NCI-H2171 treated with DMSO at 0.1 percent for 48 hours (cell line): ENCODE results near the gene CLIC5.

ENCODE experiments used
- DNase-seq: peaks from one replicate; lab custom pipeline; 2025; lab: John Stamatoyannopoulos, UW

Gene CLIC5

DNA sequence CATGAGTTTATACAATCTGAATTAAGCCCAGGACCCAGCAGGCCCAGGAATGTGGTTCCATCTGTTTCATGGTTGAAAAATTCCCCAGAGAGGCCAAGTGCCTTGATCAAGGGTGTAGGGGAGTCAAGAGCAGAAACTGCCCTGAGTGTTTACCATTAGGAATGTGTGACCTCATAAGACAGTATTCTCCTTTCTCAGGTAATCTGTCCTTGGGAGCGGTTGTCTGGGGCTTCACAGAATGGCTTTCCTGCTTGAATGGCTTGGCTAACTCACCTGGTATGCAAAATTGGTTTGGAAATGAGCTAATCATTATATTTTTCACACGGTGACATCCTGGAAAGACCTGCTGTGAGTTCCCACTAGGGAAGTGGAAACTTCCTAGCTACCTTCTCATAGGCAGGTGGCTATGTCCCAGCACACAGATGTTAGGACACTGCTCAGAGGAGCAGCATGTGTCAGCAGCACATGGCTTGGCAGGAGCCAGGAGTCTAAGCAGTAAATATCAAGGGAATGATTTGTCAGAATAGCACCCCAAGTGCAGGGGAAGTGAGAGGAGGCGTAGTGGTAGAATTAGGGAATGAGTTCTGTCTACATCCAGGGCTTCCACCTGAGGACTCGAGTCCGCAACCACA, 17.7 kb downstream of the CLIC5 start:
- no peak for DNase-seq

- no peak for DNase-seq
These were observed 24.5 kb downstream of the CLIC5 start for GRCh38 chr6:45991189-45991588.

DNA sequence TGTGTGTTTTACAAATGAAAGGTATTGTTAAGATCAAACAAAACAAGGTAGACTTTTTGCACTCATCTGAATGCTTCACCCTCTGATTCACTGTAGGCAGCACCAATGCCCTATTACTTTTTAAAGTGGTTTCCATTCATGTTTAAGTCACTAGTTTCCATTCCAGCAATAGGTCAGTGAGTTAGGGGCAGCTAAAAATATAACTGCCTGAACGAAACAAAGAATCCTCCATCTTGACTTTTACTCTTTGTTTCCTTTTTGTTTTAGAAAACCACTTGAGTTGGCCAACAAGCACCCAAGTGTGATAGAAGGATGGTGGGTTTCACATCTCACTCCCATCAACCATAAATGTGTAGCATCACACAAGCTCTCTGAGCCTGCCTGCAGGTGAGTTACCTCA, 25.5 kb downstream of the CLIC5 start:
- no peak for DNase-seq

DNA sequence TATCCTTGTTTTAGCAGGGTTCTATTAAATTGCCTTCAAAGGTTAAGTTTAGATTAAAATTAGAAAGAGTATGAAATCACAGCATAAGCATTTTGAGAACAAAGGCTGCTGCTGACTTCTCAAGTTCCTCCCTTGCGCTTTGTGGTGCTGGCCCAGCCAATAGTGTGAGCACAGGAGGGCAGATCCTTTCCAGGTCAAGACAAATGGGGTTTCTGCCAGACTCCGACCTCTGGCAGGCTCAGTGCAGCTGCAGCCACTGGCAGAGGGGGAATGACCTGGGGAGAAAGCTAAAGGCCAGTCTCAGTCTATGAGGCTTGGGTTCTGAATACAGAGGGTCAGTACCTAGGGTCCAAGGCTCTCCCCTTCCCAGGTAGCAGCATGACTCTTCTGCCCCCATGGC, 27.0 kb downstream of the CLIC5 start:
- no peak for DNase-seq

DNA sequence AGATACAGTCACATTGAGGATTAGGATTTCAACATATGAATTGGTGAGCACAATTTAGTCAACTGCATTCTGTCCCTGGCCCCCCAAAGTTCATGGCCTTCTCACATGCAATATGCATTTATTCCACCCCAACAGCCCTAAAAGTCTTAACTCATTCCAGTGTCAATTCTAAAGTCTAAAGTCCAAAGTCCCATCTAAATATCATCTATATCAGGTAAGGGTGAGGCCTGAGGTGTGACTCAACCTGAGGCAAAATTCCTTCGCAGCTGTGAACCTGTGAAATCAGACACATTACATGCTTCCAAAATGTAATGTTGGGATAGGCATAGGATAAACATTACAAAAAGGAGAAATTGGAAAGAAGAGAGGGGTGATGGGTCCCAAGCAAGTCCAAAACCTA, 27.8 kb downstream of the CLIC5 start:
- DNase-seq, result no peak

- DNase-seq, result no peak
These were observed 28.9 kb downstream of the CLIC5 start for GRCh38 chr6:45986746-45987274.

GRCh38 chr6:45984788-45985425, 30.8 kb downstream of the CLIC5 start:
- DNase-seq, result no peak

DNA sequence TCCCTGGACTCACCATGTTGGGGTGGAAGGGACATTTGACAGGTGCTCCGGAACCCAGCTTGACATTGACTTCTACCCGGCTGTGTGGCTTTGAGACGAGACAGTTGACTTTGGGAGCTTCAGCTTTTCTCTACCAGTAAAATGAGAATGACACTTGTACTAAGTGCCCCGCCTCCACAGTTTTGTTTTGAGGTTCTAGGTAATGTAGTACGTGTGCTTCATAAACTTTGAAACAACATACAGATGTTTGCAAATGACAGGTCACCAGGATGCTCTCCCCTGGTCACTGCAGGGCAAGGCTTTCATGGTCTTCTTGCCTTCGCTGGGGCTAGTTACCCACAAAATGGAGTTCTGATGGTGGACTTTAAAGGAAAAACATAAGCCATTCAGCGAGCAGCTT, 31.3 kb downstream of the CLIC5 start:
- DNase-seq, result no peak

DNA sequence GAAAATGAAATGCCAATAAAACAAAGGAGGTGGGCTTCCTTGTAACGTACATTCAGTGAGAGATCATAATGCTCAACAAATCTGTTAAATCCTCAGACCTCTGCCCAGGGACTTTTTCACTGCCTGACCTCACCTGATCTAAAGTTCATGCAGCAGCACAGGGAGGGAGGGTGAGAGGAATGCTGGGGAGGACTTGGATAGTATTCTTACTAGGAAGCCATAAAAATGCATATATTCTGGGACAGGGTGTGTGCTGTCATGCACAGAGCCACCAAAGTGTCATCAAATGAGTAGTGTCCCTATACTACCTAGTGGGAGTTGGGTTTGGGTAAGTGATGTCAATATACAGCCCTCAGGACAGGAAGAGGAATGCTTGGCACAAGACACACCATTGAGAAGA, 32.6 kb downstream of the CLIC5 start:
- DNase-seq, result no peak

DNA sequence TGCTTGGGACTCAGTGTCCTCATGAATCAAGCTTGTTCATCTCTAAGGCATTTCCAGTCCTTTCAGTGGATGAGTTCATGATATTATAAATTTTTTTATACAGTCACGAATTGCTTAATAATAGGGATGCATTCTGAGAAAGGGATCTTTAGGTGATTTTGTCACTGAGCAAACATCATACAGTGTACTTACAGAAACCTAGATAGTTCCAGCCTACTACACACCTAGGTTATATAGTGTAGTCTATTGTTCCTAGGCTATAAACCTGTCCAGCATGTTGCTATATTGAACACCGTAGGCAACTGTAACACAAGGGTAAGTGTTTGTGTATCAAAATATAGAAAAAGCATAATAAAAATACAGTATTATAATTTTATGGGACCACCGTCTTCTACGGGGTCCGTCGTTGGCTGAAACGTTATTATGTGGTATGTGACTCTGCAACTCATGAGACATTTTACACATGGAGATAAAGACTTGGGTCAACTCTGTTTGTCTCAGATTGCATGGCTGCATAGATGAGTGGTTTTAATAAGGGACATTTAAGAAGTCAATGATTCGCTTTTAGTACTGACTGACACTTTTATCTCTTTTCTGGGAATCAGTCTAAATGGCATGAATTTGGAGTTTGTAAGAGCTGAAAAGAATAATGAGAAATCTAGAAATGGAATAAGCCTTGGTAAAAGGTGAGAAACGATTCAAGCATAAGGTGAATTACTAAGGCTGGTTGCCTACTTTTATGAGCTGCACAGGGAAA, 33.2 kb downstream of the CLIC5 start:
- no peak for DNase-seq

DNA sequence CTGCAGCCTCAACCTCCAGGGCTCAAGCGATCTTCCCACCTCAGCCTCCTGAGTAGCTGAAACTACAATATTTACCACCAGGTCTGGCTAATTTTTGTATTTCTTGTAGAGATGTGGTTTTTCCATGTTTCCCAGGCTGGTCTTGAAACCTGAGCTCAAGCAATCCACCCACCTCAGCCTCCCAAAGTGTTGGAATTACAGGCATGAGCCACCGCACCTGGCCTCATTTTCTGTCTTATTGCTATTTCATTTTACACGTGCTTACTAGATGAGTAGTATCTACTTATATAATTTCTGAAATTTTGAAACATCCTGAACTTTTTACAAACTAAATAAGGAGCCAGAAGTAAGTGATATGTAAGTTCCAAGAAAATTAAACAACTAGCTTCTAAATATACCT, 34.6 kb downstream of the CLIC5 start:
- no peak for DNase-seq

- DNase-seq, result no peak
These were observed 36.3 kb downstream of the CLIC5 start for GRCh38 chr6:45979311-45979710.

DNA sequence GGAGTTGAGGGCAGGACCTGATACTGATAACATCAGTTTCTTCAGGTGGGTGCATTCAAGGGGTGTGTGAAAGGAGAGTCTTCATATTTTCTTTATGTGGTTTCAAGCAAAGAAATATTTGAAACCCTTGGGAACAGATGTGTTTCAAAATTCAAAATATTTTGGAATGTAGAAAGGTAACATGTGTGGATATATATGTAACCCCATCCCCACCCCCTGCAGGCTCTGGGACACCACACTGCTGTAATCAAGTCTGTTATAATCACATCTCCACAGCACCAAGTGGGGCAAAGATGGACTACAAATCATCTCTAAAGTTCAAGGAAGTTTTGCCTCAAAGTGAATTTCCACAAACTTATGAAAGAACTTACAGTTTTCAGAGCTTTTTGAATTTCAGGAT, 41.1 kb downstream of the CLIC5 start:
- no peak for DNase-seq

- no peak for DNase-seq
These were observed 42.7 kb downstream of the CLIC5 start for GRCh38 chr6:45972795-45973503.

DNA sequence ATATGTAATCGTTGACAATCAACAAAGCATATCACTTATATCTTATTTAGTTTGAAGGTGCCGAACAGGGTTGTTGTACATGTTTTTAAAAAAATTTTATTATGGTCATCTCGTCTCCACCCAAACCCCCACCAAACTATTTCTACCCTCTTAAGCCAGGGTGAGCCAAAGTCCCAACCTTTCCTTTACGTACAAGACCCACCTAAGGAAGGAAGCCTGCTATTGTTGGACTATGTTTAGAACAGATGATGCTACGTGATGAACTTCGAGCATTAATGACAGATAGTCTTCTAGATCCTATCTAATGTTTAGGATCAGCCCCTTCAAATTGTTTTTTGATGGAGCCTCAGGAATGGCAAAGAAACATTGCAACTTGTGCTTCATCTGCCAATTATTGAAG, 44.4 kb downstream of the CLIC5 start:
- DNase-seq, result no peak

DNA sequence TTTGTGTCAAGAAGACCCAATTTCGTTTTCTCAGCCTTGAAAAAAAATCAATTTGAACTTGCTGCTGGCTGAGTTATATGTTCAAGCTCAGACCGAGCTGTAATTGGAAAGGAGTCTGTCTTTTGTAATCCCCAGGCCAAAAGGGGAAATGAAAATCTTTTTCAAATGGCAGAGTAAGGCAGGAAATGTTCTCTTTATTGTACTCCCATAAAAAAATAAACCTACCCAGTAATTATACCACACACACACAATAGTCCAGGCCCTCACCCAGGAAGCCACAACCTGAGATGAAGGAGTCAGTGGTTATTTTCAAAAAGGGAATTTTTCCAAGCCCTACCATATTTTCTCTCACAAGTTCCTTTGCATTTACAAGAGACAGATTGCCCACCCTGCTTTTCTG, 45.3 kb downstream of the CLIC5 start:
- no peak for DNase-seq

- no peak for DNase-seq
These were observed 45.8 kb downstream of the CLIC5 start for GRCh38 chr6:45969883-45970282.

DNA sequence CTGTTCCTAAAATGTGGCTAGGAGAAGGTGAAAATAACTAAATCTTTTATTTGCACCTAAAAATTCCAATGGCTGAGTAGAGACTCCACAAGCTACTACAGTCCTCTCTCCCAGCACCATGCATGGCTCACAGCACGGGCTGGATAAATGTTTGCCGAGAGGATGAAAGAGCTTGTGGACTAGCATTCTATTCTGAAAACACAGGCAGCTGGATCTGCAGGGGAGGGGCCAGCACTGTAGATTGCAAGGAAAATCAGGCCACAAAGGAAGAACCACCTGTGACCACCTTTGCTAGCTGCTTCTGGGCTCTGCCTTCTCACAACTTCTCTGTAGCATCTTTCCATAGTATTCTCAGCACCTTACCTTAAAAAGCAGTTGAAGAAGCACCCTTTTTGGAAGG, 46.6 kb downstream of the CLIC5 start:
- DNase-seq, result no peak

GRCh38 chr6:45967363-45967762, 48.3 kb downstream of the CLIC5 start:
- no peak for DNase-seq

GRCh38 chr6:45966797-45967196, 48.9 kb downstream of the CLIC5 start:
- DNase-seq, result no peak

DNA sequence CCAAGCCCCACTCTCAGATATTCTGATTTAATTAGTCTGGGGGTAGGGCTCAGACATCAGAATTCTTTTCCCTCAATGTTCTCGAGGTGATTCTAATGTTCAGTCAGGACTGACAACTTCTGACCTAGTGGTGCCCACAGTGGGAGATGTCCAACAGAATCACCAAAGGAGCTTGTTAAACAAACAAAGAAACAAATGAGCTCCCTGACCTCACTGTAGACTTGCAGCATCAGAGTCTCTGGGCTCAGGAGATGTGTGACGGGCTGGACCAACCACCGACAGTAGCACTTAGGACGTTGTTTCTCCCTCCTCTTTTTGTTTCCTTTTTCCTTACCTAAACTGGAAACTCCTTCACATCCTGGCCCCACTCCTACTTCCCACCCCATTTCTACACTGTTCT, 49.3 kb downstream of the CLIC5 start:
- no peak for DNase-seq

- DNase-seq, result no peak
These were observed 49.9 kb downstream of the CLIC5 start for GRCh38 chr6:45965792-45966191.

GRCh38 chr6:45965007-45965406, 50.7 kb downstream of the CLIC5 start:
- DNase-seq, result no peak
